KOPT-K1 (cell line): ENCODE data around the gene SCYL2.
"Not testable (repeated sequence)": the region's sequence is repeated elsewhere in the genome, so short reads cannot be mapped to it uniquely, and the experiment has no call there.

Experiments
- H3K27ac ChIP-seq: fragments of 200-600 bp; sonication (generic); 2 replicates; pipeline ENCODE4 v1.5.1; 2016; ENCODE audit warnings: antibody characterized with exemption, mild to moderate bottlenecking, low read depth, low read length; ENCODE audit not compliant: poor library complexity, severe bottlenecking
- H3K36me3 ChIP-seq: fragments of 200-600 bp; sonication (generic); 2 replicates; pipeline ENCODE4 v1.5.1; 2017; ENCODE audit warnings: antibody characterized with exemption, mild to moderate bottlenecking, low read length, moderate library complexity; ENCODE audit not compliant: insufficient read depth
- H3K9me3 ChIP-seq: fragments of 200-600 bp; sonication (generic); 2 replicates; pipeline ENCODE4 v1.5.1; 2017; ENCODE audit warnings: antibody characterized with exemption, low read length, mild to moderate bottlenecking; ENCODE audit not compliant: insufficient read depth, poor library complexity, severe bottlenecking

Gene SCYL2

GRCh38 chr12:100284556-100284955 lies 17.6 kb downstream of the SCYL2 start:
- H3K9me3 ChIP-seq, H3K27ac ChIP-seq: not testable (repeated sequence)
- peaks cover 14% of the 10 kb centered on the region for H3K36me3 ChIP-seq

- H3K9me3 ChIP-seq: no peaks in the 10 kb centered on the region
- no peak overlapping the region for H3K27ac ChIP-seq
- peaks cover 22% of the 10 kb centered on the region for H3K36me3 ChIP-seq
Observed at GRCh38 chr12:100289038-100289437, 22.1 kb downstream of the SCYL2 start.

DNA sequence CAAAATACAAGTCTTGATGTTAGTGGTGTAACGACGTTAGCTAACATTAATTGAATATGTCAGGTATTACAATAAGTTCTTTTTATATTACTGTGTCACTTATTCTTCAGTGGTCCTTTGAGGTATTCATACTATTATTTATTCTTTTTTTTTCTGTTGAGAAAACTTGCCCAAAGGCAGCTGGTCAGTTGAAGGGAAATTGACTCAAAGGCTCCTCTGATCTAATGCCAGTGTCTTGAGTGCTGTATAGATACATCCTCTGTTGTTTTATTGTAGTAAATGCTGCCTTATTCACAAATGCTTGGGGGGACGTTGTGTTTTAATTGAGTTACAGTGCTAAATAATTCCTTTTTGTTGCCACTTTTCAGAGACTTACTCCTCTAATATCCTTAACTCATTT lies 23.0 kb downstream of the SCYL2 start:
- H3K27ac ChIP-seq: no peak overlapping the region
- H3K9me3 ChIP-seq: no peaks in the 10 kb centered on the region
- H3K36me3 ChIP-seq: peaks cover 21% of the 10 kb centered on the region

DNA sequence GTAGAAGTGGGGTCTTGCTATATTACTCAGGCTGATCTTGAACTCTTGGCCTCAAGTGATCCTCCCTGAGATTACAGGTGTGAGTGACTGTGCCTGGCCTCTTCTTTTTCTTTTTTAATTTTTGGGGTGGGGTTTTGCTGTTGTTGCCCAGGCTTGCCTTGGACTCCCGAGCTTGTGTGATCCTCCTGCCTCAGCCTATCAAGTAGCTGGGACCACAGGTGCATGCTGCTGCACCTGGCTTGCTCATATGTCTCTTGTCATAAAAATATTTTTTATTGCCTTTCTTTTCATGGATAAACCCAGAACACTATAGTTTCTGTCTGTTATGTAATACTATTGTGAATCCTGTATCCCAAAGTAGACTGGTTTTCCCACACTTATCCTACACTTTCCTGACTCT lies 26.0 kb downstream of the SCYL2 start:
- Histone ChIP-seq H3K36me3 (peaks cover 25% of the 10 kb centered on the region), H3K9me3 (no peaks in the 10 kb centered on the region), H3K27ac (no peak overlapping the region)

DNA sequence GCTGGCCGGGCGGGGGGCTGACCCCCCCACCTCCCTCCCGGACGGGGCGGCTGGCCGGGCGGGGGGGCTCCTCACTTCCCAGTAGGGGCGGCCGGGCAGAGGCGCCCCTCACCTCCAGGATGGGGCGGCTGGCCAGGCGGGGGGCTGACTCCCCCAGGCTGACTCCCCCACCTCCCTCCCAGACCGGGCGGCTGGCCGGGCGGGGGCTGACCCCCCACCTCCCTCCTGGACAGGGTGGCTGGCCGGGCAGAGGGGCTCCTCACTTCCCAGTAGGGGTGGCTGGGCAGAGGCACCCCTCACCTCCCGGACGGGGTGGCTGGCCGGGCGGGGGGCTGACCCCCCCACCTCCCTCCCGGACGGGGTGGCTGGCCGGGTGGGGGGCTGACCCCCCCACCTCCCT lies 27.4 kb downstream of the SCYL2 start:
- H3K36me3 ChIP-seq: peaks cover 36% of the 10 kb centered on the region
- not testable (repeated sequence) for H3K27ac ChIP-seq, H3K9me3 ChIP-seq

DNA sequence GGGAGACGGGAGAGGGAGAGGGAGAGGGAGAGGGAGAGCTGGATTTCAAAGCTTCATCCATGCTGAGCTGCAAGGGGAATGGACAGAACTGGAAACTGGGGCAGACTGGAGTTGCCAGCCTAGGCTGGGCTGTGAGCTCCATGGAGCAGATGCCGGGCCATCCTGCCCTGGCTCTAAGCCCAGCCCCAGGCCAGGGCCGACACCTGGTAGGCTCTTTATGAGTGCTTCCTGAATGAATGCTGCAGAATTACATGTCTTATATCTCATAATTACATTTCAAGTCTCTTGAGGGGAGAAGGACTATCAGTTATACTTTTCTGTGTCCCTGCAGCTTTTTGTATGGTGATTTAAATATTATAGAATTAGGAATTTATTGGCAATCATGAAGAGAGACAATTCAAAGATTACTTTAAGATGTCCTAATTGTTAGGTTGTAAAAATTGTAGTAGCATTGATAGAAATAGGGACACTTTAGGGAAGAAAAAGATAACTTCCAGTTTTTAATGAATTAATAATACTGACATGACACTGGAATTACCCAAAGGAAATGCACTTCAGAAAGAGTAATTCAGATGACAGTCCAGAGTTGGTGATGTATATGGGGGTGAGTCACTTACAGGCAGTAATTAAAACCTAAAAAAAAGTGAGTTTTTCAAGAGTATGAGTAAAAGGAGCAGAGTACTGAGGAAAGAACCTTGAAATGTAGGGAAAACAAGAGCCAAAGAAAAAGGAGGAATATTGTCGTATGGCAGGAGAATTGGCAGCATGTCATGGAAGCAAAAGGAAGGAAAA lies 29.0 kb downstream of the SCYL2 start:
- Histone ChIP-seq H3K36me3 (peaks cover 49% of the 10 kb centered on the region), H3K9me3 (peaks cover 6% of the 10 kb centered on the region), H3K27ac (no peak overlapping the region)

DNA sequence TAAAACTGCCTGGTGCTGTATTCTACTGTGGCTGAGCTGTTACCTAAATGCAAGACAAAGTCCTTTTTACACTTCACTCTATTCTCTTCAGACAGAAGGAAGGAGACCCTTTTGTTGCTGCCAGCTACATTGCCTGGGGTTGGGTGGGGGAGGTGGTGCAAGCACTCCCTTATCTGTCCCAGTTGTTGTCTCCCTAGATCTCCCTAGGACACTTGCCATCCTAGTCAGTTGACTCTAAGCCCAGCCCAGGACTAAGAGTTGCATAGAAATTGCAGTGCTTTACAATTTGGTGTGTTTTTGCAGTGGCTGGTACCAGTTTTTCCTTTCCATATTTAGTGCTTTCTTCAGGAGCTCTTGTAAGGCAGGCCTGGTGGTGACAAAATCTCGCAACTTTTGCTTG lies 35.1 kb downstream of the SCYL2 start:
- Histone ChIP-seq H3K9me3 (peaks cover 50% of the 10 kb centered on the region), H3K36me3 (peaks cover 66% of the 10 kb centered on the region)

GRCh38 chr12:100303831-100304230 lies 36.9 kb downstream of the SCYL2 start:
- no peak overlapping the region for H3K27ac ChIP-seq
- peaks cover 50% of the 10 kb centered on the region for H3K9me3 ChIP-seq
- peaks cover 57% of the 10 kb centered on the region for H3K36me3 ChIP-seq

More for the DNA sequence above, 35.1 kb downstream of the SCYL2 start:
- H3K27ac ChIP-seq: no peak overlapping the region

DNA sequence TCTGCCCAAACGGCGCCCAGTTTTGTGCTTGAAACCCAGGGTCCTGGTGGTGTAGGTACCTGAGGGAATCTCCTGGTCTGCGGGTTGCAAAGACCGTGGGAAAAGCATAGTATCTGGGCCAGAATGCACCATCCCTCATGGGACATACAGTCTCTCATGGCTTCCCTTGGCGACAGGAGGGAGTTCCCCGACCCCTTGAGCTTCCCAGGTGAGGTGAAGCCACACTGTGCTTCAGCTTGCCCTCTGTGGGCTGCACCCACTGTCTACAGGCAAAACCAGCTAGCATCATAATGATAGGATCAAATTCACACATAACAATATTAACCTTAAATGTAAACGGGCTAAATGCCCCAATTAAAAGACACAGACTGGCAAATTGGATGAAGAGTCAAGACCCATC lies 37.4 kb downstream of the SCYL2 start:
- peaks cover 52% of the 10 kb centered on the region for H3K36me3 ChIP-seq
- H3K9me3 ChIP-seq: peaks cover 50% of the 10 kb centered on the region
- not testable (repeated sequence) for H3K27ac ChIP-seq

DNA sequence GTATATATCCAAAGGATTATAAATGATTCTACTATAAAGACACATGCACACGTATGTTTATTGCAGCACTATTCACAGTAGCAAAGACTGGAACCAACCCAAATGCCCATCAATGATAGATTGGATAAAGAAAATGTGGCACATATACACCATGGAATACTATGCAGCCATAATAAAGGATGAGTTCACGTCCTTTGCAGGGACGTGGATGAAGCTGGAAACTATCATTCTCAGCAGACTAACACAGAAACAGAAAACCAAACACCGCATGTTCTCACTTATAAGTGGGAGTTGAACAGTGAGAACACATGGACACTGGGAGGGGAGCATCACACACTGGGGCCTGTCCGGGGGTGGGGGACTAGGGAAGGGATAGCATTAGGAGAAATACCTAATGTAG lies 41.2 kb downstream of the SCYL2 start:
- H3K27ac ChIP-seq: not testable (repeated sequence)
- peaks cover 45% of the 10 kb centered on the region for H3K36me3 ChIP-seq
- H3K9me3 ChIP-seq: peaks cover 26% of the 10 kb centered on the region

DNA sequence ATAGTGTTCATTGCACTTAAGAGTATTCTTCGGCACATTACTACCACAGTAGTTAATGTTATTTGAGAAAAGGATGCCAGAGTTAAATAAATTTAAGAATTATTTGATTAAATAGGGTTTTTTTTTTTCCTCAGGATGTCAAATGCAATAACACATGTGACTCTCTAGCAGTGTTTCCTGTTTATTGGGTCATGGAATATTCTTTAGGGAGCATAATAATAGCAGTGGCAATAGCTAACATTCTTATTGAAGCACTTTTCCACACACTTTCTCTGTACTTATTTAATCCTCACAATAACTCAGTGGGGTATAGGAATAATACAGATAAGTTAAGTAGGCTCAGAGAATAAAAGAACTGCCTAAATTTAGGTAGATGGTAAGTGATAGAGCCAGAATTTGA lies 44.3 kb downstream of the SCYL2 start:
- no peak overlapping the region for H3K27ac ChIP-seq
- peaks cover 57% of the 10 kb centered on the region for H3K36me3 ChIP-seq
- no peaks in the 10 kb centered on the region for H3K9me3 ChIP-seq

DNA sequence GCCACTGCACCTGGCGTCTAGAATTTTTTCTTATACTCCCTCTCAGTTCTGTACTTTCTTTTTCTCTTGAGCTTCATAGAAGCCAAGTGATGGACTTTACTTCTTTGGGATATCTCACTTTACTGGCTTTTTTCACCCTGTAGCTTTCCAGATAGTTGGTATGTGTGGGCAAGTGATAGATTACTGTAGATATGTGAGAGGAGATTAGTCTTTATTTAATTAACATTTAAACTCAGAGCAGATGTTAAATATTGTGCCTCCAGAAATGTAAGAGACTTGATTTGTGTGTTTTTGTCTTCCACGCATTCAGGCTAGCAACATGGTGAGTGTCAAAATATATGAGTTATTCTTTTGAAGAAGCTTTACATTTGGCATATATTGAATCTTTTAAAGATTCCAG lies 50.4 kb downstream of the SCYL2 start:
- Histone ChIP-seq H3K27ac (no peak overlapping the region), H3K36me3 (peaks cover 84% of the 10 kb centered on the region)

GRCh38 chr12:100324498-100324897 lies 57.5 kb downstream of the SCYL2 start:
- H3K27ac ChIP-seq: no peak overlapping the region
- no peaks in the 10 kb centered on the region for H3K9me3 ChIP-seq
- peaks cover 66% of the 10 kb centered on the region for H3K36me3 ChIP-seq

More for the DNA sequence above, 50.4 kb downstream of the SCYL2 start:
- no peaks in the 10 kb centered on the region for H3K9me3 ChIP-seq

- Histone ChIP-seq H3K9me3 (no peaks in the 10 kb centered on the region), H3K36me3 (peaks cover 68% of the 10 kb centered on the region), H3K27ac (no peak overlapping the region)
Observed at GRCh38 chr12:100326208-100326607, 59.2 kb downstream of the SCYL2 start.

- Histone ChIP-seq H3K9me3 (no peaks in the 10 kb centered on the region), H3K36me3 (peaks cover 80% of the 10 kb centered on the region), H3K27ac (no peak overlapping the region)
Observed at GRCh38 chr12:100329800-100330199, 62.8 kb downstream of the SCYL2 start.

GRCh38 chr12:100331871-100332270 lies 64.9 kb downstream of the SCYL2 start:
- Histone ChIP-seq H3K27ac (no peak overlapping the region), H3K9me3 (no peaks in the 10 kb centered on the region), H3K36me3 (peaks cover 88% of the 10 kb centered on the region)
